HepG2 (cell line): ENCODE measurements around the gene KCNAB2. TPM values are rescaled to one million over a fixed set of nuclear protein-coding genes. Genes with fewer than 3 reads are reported as not detected.

Experiments used
- ETV5 ChIP-seq: IDR thresholded peaks from 2 replicates; pipeline ENCODE4 v1.6.1; 2018; ENCODE audit warnings: missing biosample characterization, missing genetic modification reagents, inconsistent platforms, borderline replicate concordance
- GLI4 ChIP-seq: sonication (generic); formaldehyde crosslinking; IDR thresholded peaks from 2 replicates; pipeline ENCODE4 v1.5.1; 2020; ENCODE audit warnings: missing genetic modification reagents, mild to moderate bottlenecking, moderate library complexity, borderline replicate concordance
- HIVEP1 ChIP-seq: sonication (generic); formaldehyde crosslinking; IDR thresholded peaks from 2 replicates; pipeline ENCODE4 v1.4.0; 2020; ENCODE audit warnings: mild to moderate bottlenecking, missing genetic modification reagents
- KMT2B ChIP-seq: IDR thresholded peaks from 2 replicates; pipeline ENCODE4 v1.6.1; 2016; ENCODE audit warnings: missing genetic modification reagents, missing compliant biosample characterization
- NFYC ChIP-seq: IDR thresholded peaks from 2 replicates; pipeline ENCODE4 v1.6.1; 2016; ENCODE audit warnings: missing genetic modification reagents, missing compliant biosample characterization
- NR2F2 ChIP-seq: IDR thresholded peaks from 2 replicates; pipeline ENCODE4 v1.6.1; 2012; ENCODE audit warnings: low read depth, inconsistent platforms, borderline replicate concordance
- RXRA ChIP-seq: sonication (generic); formaldehyde crosslinking; IDR thresholded peaks from 2 replicates; pipeline ENCODE4 v1.5.1; 2020; ENCODE audit warnings: missing genetic modification reagents
- SALL1 ChIP-seq: sonication (generic); formaldehyde crosslinking; IDR thresholded peaks from 2 replicates; pipeline ENCODE4 v1.8.0; 2022; ENCODE audit warnings: mild to moderate bottlenecking, missing genetic modification reagents
- SKIL ChIP-seq: sonication (generic); formaldehyde crosslinking; IDR thresholded peaks from 2 replicates; pipeline ENCODE4 v1.8.0; 2022; ENCODE audit warnings: missing genetic modification reagents, mild to moderate bottlenecking, moderate library complexity, borderline replicate concordance
- TEAD3 ChIP-seq: optimal IDR thresholded peaks from 2 replicates; pipeline ENCODE3; 2016; ENCODE audit warnings: borderline replicate concordance
- U2AF1 ChIP-seq: fragments of 200-400 bp; formaldehyde crosslinking; optimal IDR thresholded peaks from 2 replicates; pipeline ENCODE3; 2017; ENCODE audit warnings: mild to moderate bottlenecking, low read depth, low read length
- ZFP36 ChIP-seq: fragments of 150-350 bp; IDR thresholded peaks from 2 replicates; pipeline ENCODE4 v1.6.1; 2018; ENCODE audit warnings: borderline replicate concordance, low read length, low read depth; ENCODE audit not compliant: partially characterized antibody
- ZNF33A ChIP-seq: sonication (generic); formaldehyde crosslinking; IDR thresholded peaks from 2 replicates; pipeline ENCODE4 v1.5.1; 2020; ENCODE audit warnings: missing genetic modification reagents, mild to moderate bottlenecking, moderate library complexity, borderline replicate concordance
- ZNF350 ChIP-seq: sonication (generic); formaldehyde crosslinking; IDR thresholded peaks from 2 replicates; pipeline ENCODE4 v1.4.0; 2020; ENCODE audit warnings: mild to moderate bottlenecking, low read depth, missing genetic modification reagents, borderline replicate concordance
- ZNF407 ChIP-seq: sonication (generic); formaldehyde crosslinking; IDR thresholded peaks from one replicate; pipeline ENCODE4 v1.5.1; 2020; ENCODE audit warnings: mild to moderate bottlenecking, missing genetic modification reagents; ENCODE audit errors: not compliant biosample characterization
- ZNF460 ChIP-seq: sonication (generic); formaldehyde crosslinking; IDR thresholded peaks from 2 replicates; pipeline ENCODE4 v1.5.1; 2020; ENCODE audit warnings: missing genetic modification reagents, mild to moderate bottlenecking, borderline replicate concordance
- ZNF572 ChIP-seq: sonication (generic); formaldehyde crosslinking; IDR thresholded peaks from 2 replicates; pipeline ENCODE4 v1.5.1; 2020; ENCODE audit warnings: mild to moderate bottlenecking, missing genetic modification reagents
- ZNF780A ChIP-seq: sonication (generic); formaldehyde crosslinking; IDR thresholded peaks from 2 replicates; pipeline ENCODE4 v1.8.0; 2022; ENCODE audit warnings: mild to moderate bottlenecking, missing genetic modification reagents, moderate library complexity
- ZNF841 ChIP-seq: sonication (generic); formaldehyde crosslinking; IDR thresholded peaks from 2 replicates; pipeline ENCODE4 v1.8.1; 2023; ENCODE audit warnings: missing genetic modification reagents, borderline replicate concordance
- polyA plus RNA-seq, 8 experiments: library from polyadenylated mRNA; depleted of rRNA in 3 of 8; stranded (reverse) in 7 of 8; unstranded in 1 of 8; fragments of >200 nt; fragmentation: Illumina TruSeq in 4 of 8; extraction: Trizol in 4 of 8; gene quantifications; 2 replicates each; pipeline versions ENCODE4 v1.2.1 to v1.2.3, GENCODE V29; 2011 to 2016; ENCODE audit warnings: low read depth in 4 of 8, missing spikeins in 1 of 8, mixed read lengths in 1 of 8; ENCODE audit not compliant: insufficient read depth in 1 of 8
- total RNA-seq, 5 experiments: library from RNA; depleted of rRNA; stranded (reverse); fragments of >200 nt; fragmentation: Illumina TruSeq; extraction: Trizol; gene quantifications; 2 replicates each; pipeline ENCODE4 v1.2.3, GENCODE V29; 2016; ENCODE audit warnings: low read depth in 1 of 5

The KCNAB2 gene
- total and polyA plus RNA-seq, 2 of the 13 experiments (the other 11 are each of a cell fraction or from before 2014, with no cell fraction given), result 6.2 to 8.8 TPM

- TF ChIP-seq SKIL (CRISPR knock-in tag), result no peak
- TF ChIP-seq RXRA (CRISPR knock-in tag), result 0 out of 2 replicates have a peak, but pooled peaks have one; percentile 34
- TF ChIP-seq GLI4, result no peak
- 0 out of 2 replicates have a peak, but pooled peaks have one; percentile 14 for TF ChIP-seq ZNF460 (CRISPR knock-in tag)
- 0 out of 2 replicates have a peak, but pooled peaks have one; percentile 10 for TF ChIP-seq ETV5 (CRISPR knock-in tag)
- TF ChIP-seq NR2F2, result 0 out of 2 replicates have a peak, but pooled peaks have one; percentile 24
- TF ChIP-seq KMT2B (CRISPR knock-in tag), result no peak
- TF ChIP-seq ZNF572 (CRISPR knock-in tag), result no peak
- TF ChIP-seq ZFP36, result no peak
- no peak for TF ChIP-seq ZNF350 (CRISPR knock-in tag)
- no peak for TF ChIP-seq ZNF33A (CRISPR knock-in tag)
- no peak for TF ChIP-seq ZNF841 (CRISPR knock-in tag)
- TF ChIP-seq ZNF407, result no peak
- TF ChIP-seq HIVEP1, result 0 out of 2 replicates have a peak, but pooled peaks have one; percentile 30
- peak; percentile 12 for TF ChIP-seq TEAD3 (CRISPR knock-in tag)
- TF ChIP-seq ZNF780A, result no peak
- TF ChIP-seq SALL1 (CRISPR knock-in tag), result 0 out of 2 replicates have a peak, but pooled peaks have one; percentile 25
- TF ChIP-seq NFYC, result peak; percentile 80
- TF ChIP-seq U2AF1, result peak; percentile 57
These were observed 11.5 kb upstream of the KCNAB2 start (continued) for GRCh38 chr1:6033986-6034749.
